ENCODE data around the gene TXN. TPM values are rescaled to one million over a fixed set of nuclear protein-coding genes. Genes with fewer than 3 reads are reported as not detected.
"Not testable (repeated sequence)": the region's sequence is repeated elsewhere in the genome, so short reads cannot be mapped to it uniquely, and the experiment has no call there.

The TXN gene
- polyA plus RNA-seq, 4 donors, result 121 to 247 (median 223) TPM

GRCh38 chr9:110214090-110214489 lies 42.2 kb downstream of the TXN start:
- no peak for DNase-seq (ENCODE audit: low read depth in 4 of 4, low spot score in 3 of 4)

- DNase-seq (ENCODE audit: low read depth in 4 of 4, low spot score in 3 of 4), result no peak
Observed at GRCh38 chr9:110213413-110214044, 42.8 kb downstream of the TXN start.

DNA sequence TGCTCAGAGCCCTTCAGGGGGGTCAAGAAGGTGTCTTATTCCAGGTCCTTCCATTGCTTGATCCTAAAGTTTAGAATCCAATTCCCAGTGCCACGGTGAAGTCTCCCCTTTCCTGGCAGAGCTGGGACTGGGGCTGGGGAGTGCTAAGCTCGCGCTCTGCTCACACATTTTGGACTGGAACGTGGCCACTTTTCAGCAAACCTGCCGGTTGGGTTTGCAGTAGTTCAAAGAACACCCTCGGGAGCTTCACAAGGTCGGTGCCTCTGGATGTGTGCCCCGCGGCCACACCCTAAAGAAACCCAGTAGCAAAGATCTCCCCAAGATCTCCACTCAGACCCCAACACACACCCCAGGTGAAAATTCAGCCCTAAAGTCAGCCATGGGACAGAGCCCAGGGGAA lies 48.3 kb downstream of the TXN start, which contains the start of gene C9orf152:
Gene C9orf152, minus strand, starts transcription at position 129 of the 400 bp plus-strand sequence. CDS start 580 bp downstream, outside the sequence.
- DNase-seq (ENCODE audit: low read depth in 4 of 4, low spot score in 3 of 4), result no peak

- no peak for DNase-seq (ENCODE audit: low read depth in 4 of 4, low spot score in 3 of 4)
Observed at GRCh38 chr9:110207071-110207641, 49.2 kb downstream of the TXN start.

- DNase-seq (ENCODE audit: low read depth in 4 of 4, low spot score in 3 of 4), result no peak
Observed at GRCh38 chr9:110206389-110206788, 49.9 kb downstream of the TXN start.

DNA sequence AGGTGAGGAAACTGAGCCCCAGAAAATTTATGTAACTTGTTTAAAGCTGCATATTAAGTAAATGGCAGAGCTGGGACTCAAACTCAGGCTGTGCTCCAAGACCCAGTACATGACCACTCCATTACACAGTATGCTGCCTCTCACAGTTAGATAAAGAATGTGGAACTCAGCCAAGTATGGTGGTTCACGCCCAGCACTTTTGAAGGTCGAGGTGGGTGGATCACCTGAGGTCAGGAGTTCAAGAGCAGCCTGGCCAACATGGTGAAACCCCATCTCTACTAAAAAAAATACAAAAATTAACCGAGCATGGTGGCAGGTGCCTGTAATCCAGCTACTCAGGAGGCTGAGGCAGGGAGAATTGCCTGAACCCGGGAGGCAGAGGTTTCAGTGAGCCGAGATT lies 50.7 kb downstream of the TXN start:
- DNase-seq (ENCODE audit: low read depth in 4 of 4, low spot score in 3 of 4), result not testable (repeated sequence)

DNA sequence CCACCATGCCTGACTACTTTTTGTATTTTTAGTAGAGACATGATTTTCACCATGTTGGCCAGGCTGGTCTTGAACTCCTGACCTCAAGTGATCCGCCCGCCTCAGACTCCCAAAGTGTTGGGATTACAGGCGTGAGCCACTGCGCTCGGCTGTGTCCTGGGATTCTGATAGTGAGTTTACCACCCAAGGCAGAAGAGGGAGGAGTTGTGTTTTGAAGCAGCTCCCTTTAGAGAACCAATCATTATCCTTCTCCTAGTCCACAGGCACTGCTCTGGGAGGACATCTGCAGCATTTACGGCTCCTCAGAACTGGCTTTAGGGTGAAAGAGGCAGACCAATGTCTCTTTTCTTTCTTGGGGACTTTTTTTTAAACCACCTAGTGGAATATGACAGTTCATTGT lies 54.1 kb downstream of the TXN start:
- DNase-seq (ENCODE audit: low read depth in 4 of 4, low spot score in 3 of 4), result no peak

- DNase-seq (ENCODE audit: low read depth in 4 of 4, low spot score in 3 of 4), result no peak
Observed at GRCh38 chr9:110199643-110200042, 56.7 kb downstream of the TXN start.

- no peak for DNase-seq (ENCODE audit: low read depth in 4 of 4, low spot score in 3 of 4)
Observed at GRCh38 chr9:110198357-110198756, 58.0 kb downstream of the TXN start.

- no peak for DNase-seq (ENCODE audit: low read depth in 4 of 4, low spot score in 3 of 4)
Observed at GRCh38 chr9:110197330-110198187, 58.7 kb downstream of the TXN start.

DNA sequence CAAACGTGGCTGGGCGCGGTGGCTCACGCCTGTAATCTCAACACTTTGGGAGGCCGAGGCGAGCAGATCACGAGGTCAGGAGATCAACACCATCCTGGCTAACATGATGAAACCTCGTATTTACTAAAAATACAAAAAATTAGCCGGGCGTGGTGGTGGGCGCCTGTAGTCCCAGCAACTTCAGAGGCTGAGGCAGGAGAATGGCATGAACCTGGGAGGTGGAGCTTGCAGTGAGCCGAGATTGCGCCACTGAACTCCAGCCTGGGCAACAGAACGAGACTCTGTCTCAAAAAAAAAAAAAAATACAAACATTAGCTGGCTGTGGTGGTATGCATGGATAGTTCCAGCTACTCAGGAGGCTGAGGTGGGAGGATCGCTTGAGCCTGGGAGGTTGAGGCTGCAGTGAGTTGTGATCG lies 60.2 kb downstream of the TXN start:
- DNase-seq (ENCODE audit: low read depth in 4 of 4, low spot score in 3 of 4), result not testable (repeated sequence)

Other genes starting within 250 kb of the TXN start
- under 1 TPM; 0.08 to 0.76 (median 0.48) TPM for gene C9orf152, start 48.3 kb downstream of the TXN start, polyA plus RNA-seq (ENCODE audit: insufficient read length in 4 of 4)
- gene TXNDC8, start 81.4 kb upstream of the TXN start, polyA plus RNA-seq (ENCODE audit: insufficient read length in 4 of 4), result not detected

All from left renal pelvis (tissue), 4 donors.